Cerebellar nuclear complex (tissue), 1 donor: ENCODE measurements around the gene PTTG1.
"Not testable (repeated sequence)": the region's sequence is repeated elsewhere in the genome, so short reads cannot be mapped to it uniquely, and the experiment has no call there.

Experiments
- DNase-seq, 2 experiments: peaks; one replicate each; lab custom pipeline; 2025; lab: John Stamatoyannopoulos, UW

The PTTG1 gene

DNA sequence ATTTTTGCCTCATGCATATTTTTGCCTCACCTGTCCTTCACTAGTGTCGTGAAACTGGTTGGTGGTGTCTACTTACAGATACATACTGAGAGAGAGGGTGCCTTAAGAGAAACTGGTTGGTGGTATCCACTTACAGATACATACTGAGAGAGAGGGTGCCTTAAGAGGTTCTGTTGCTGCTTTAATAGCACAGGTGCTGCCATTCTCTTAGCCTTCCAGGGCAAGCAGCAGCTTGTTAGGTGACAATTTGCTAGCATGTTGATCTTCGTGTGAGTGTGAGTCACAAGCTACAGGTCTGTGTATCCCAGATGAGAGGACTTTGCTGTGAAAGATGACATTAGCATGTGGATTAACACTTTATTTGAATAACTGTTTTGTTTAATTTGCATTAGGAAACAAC lies 1.4 kb downstream of the PTTG1 start:
- no peak for DNase-seq

DNA sequence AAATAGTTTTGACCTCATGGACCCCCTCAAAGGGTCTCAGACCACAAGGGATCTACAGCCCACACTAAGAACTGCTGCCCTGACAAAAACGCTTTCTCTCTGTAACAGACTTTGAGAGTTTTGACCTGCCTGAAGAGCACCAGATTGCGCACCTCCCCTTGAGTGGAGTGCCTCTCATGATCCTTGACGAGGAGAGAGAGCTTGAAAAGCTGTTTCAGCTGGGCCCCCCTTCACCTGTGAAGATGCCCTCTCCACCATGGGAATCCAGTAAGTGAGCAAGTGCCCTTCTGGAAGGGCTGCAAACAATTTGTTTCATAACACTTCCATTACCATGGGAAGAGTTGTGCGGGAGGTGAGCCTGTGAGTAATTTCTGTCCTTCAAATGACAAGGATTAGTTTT lies 6.0 kb downstream of the PTTG1 start:
- DNase-seq = no peak

DNA sequence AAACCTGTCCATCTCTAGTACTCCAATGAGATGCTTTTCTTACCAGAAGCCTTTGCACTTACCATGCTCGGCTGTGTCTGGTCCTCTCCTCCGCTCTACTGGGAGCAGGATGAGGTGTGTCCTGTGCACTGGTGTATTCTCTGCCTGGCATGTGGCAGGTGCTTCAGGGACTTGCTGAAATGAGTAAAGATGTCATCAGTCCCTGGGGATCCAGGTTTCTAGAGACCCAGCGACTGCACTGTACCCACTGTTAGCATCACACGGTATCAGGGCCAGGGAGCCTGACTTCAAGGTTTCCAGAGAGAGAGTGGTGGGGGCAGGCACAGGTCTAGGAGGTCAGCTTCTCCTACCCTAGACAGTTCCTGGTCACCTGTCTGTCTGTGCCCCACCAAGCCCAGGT lies 10.5 kb downstream of the PTTG1 start:
- DNase-seq = no peak

DNA sequence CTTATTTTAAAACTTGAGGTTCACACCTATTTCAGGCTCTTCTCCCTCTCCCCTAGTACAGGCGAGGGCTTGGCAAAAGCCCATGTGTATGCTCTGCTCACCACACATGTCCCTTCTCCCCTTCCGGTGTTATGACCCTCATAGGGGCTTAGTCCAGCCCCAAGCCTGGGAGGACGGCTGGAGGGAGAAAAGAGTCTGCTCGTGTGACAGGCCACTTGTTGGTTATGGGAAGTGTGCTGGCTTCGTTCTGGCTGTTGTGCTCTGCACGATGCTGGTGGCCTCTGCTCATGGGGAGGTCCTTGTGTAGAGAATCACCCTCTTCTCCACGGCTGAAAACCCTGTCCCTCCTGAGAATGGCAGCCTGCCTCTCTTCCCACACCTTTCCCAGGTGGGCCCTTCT lies 11.1 kb downstream of the PTTG1 start:
- no peak for DNase-seq

DNA sequence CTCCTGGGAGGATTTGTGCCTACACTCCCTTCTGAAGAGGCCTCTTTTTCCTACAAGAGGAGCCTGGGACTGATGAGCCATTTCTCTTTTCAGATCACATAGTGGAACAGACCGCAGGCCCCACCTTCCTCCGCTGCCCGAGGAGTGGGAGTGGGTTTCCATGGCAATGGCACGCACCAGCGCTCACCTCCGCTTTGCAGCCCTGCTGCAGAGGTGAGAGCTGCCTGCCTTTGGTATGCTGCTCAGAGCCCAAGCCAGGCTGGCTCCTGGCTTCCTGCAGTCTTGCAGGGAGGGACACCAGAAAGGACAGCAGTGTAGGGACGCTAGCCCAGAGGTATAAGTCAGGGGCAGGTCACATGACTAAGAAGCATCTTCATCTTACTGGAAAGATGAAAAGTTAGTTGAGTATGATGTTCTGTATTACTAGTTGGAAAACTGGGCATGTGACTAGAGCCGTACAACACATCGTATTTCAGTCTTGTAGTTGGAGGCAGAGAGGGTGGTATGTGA lies 12.4 kb downstream of the PTTG1 start:
- no peak for DNase-seq

DNA sequence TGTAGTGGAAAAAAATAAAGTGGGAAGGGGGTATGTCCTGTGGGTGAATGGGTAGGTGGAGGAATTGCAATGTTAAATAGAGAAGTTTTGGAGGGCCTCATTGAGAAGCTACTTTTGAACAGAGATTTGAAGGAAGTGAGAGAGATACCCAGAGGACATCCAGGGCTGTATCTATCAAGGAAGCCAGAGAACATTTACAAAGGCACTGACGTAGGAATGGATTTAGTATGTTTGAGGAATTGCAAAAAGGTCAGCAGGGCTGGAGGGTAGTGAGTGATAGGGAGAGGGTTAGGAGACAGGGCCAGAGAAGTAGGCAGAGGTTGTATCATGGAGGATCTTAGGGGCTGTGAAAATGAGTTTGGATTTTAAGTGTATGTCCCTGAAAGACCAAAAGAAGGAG lies 13.9 kb downstream of the PTTG1 start:
- no peak for DNase-seq

DNA sequence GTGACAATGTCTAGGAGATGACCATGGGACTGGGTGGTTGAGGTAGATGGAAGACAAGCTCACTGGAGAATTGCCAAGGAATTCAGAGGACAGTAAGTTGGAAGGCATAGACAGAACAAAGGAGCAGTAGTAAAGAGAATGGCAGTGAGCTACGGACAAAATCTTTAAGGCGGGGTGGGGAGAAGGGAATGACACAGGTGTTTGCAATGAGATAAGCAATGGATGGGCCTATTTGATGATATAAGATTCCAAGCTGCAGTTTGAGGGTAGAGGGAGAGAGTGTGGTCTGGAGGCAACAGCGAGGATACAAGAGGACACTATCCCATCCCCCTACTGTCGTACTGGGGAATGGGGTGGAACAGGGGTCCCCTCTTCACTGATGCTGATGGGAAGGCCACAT lies 14.4 kb downstream of the PTTG1 start:
- DNase-seq = no peak

DNA sequence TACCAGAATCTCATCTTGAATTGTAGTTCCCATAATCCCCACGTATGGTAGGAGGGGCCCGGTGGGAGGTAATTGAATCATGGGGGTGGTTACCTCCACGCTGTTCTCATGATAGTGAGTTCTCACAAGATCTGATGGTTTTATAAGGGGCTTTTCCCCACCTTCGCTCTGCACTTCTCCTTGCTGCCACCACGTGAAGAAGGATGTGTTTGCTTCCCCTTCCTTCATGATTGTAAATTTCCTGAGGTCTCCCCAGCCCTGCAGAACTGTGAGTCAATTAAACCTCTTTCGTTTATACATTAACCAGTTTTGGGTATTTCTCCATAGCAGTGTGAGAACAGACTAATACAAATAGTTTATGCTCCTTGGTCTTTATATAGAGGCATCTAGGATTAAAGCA lies 15.0 kb downstream of the PTTG1 start:
- not testable (repeated sequence) for DNase-seq

DNA sequence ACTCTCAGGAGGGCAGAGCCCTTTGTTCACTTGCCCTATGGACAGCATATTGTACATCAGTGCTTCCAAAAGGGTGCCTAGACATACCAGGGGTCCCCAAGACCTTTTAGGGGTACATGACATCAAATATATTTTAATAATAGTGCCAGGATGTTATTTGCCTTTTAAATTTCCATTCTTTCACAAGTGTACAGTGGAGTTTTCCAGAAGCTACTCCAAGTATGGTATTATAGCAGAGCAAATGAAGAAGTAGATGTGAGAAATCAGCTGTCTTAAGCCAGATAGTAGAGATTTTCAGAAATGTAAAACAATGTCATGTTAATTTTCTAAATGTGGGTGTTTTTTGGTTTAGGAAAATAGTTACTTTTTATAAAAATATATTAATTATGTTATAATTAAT lies 15.6 kb downstream of the PTTG1 start:
- DNase-seq = no peak

DNA sequence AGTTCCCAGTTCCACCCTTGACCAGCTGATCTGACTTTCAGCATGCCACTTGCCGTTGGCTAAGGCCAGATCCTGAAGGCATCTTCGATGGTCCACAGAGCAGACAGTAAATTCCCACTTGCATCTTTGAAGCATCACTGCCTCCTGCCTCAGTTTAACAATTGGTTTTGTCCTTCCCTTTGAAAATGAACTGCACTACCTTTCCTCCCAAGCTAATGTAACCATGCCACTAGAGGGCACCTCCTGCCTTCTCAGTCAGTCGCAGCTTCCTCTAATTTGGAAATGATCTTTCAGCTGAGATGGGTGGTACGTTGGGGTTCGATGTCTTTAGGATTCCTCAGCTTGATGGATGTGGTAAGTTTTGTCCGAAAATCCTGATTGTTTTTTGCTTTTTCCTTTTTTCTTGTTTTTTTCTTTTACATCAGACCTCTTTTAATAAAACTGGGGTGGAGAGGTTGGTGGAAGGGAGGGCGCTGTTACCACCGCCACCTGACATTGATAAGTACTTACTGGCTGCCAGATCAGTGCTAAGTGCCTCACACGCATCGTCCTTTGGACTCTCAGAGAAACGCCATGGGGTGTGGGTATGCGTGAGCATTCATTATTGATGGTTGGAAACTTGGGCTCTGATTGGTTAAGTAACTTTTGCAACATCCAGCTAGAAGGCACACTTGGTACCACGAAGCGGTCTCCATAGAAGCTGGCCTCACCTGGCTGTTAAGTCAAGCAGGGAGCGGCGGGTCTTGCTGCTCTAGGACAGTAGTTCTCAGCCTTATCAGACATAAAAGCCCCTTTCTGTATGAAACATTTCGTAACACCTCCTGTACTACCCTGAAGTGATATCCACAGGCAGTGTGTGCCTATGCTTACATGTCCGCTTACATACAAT lies 16.9 kb downstream of the PTTG1 start:
- DNase-seq = peak in 1 of 2 experiments; percentile 55

DNA sequence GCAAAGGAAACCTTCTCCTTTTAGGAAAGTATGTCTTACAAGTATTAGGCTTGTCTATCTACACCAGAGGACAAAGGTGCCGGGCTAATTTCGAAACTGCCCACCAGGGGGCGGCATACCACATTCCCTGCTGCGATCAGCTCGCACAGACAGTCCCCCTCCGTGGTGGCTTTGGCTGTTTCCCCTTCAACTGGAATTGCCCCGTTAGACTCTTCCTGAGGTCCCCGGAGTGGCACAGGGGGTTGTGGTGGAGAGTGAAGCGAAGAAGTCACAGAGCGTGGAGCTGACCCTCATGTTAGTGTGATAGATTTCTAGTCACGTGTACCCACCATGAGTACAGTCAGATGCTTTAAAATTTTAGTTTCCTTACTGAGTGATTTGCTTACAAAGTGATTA lies 17.5 kb downstream of the PTTG1 start:
- peak in 1 of 2 experiments; percentile 54 for DNase-seq

DNA sequence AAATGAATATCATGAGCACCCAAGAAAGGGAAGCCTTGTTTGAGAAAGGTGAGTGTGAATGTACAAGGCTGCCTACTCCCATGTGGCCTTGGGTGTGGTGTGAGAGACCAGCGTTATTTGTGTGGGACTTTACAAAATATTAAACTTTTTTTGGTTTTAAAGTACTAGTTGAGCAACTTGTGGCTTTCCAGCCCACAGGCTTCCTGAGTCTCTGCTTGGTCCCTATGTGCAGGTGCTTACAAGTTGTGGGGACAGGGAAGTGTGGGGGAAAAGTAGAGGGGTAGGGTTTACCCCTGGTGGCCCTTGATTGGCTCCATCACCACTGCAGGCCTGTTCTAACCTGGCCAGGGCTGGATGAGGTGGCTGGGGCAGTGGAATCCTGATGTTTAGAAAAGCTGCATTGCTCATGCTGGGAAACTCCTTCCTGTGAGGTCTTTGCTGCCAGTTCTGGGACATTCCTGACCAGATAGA lies 19.7 kb downstream of the PTTG1 start:
- DNase-seq = no peak

DNA sequence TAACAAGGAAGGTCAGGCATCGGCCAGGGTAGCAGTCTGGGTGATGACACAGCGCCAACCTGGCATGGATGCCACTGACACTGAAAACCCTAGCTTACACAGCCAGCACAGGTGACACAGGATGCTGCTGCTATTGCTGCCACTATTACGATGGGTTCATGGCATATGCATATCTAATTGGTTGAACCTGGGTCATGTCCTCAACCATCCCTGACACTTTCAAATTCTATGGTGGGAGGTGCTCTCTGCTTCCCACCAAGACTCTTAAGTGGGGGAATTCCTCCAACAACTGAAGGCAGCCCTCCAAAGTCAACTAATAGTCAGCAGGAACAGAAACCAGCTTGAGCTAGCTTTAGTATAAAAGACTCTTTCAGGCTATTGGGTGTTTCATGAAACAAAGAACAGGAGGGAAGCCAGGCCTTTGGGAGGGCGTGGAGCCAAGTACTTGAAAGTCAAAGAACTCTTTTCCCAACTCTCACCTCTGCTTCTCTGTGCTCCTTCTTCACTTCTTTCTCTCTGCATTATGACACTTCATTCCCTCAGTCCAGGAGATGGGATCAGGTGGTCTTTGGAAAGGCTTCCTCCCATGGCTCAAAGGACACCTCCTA lies 21.3 kb downstream of the PTTG1 start:
- no peak for DNase-seq

DNA sequence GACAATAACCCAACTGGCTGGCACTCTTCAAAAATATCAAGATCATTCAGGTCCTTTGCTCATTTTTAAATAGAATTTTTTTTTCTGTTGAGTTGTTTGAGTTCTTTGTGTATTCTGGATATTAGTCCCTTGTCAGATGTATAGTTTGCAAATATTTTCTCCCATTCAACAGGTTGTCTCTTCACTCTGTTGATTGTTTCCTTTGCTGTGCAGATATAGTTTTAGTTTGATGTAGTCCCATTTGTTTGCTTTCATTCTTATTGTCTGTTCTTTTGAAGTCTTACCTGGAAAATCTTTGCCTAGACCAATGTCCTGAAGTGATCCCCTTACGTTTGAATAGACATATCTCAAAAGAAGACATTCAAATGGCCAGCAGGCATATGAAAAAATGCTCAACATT lies 22.8 kb downstream of the PTTG1 start:
- no peak for DNase-seq

DNA sequence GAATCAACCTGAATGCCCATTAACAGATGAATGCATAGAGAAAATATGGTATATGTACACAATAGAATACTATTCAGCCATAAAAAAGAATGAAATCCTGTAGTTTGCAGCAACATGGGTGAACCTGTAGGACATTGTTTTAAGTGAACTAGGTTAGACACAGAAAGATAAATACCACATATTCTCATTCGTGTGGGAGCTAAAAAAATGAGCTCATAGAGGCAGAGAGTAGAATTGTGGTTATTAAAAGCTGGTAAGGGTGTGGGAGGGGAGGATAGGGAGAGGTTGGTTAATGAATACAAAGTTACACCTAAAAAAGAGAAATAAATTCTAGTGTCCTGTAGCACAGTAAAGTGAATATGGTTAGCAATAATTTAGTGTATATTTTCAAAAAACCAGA lies 23.5 kb downstream of the PTTG1 start:
- DNase-seq = no peak

DNA sequence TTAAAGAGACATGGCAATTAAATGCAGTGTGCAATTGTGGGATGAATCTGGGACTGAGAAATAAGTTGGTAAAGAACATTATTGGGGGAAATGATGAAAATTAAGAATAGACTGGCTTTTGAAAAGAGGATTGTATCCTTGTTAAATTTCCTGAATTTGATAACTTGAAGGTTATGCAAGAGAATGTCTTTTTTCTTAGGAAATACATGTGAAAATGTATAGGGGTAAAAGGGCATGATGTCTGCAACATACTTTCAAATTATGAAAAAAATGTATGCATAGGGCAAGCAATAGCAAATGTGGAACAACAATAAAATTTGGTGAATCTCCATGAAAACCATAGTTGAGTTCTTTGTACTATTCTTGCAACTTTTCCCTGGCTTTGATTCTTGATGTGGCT lies 24.1 kb downstream of the PTTG1 start:
- DNase-seq = no peak

DNA sequence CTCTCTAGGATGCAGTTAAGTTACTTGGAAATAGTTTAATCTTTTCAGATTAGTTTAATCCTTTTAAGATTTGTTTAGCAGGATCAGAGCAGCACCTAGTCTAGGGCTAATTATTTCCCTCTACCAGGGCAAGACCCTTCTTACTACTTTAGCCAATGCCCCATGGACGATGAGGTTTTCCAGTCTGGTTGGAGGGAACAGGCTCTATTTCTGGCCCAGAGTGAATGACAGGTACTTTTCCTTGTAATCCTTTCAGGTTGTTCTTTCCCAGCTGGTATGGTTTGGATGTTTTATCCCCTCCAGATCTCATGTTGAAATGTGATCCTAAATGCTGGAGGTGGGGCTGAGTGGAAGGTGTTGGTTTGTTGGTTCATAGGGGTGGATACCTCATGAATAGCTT lies 27.2 kb downstream of the PTTG1 start:
- no peak for DNase-seq

DNA sequence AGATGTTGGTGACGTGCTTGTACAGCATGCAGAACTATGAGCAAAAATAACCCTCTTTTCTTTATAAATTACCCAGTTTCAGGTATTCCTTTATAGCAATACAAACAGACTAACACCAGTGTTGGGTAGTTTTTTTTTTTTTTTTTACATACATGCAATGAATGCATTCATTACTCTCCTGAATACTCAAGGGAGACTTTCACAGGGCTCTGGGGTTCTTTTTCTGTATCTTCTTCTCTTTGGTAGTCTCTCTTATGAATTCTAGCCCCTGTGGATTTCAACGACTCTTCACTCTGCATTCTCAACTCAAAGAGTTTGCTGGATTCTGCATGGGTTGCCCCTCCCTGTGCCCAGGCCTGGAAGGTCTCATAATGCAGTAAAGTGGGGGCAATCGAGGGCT lies 27.8 kb downstream of the PTTG1 start:
- DNase-seq = no peak

DNA sequence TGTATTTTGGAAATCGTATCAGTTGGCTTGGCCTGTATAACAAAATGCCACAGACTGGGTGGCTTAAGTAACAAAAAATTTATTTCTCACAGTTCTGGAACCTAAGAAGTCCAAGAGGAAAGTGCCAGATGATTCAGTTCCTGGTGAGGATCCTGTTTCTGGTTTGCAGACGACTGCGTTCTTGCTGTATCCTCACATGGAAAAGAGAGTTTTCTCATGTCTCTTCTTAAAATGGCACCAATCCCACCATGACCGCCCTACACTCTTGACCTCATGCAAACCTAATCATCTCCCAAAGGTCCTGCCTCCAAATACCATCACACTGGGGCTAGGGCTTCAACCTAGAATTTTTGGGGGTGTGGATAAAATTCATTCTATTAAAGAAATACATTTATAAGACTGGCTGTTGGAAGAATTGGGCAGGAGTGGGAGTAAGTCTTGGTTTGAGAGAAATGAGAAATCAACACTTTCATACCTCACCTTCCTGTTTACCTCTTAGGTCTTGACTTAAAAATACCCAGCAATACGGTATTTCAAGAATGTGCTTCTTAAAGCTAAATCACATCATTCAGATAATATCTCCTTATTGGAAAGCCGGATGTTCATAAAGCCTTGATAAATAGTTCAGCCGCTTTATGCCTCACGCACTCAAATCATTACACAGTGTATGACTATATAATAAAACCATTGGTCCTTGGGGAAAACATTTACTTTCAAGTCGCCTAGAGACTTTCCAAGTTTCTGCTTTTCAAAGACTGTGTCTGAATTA lies 28.7 kb downstream of the PTTG1 start:
- DNase-seq = no peak

DNA sequence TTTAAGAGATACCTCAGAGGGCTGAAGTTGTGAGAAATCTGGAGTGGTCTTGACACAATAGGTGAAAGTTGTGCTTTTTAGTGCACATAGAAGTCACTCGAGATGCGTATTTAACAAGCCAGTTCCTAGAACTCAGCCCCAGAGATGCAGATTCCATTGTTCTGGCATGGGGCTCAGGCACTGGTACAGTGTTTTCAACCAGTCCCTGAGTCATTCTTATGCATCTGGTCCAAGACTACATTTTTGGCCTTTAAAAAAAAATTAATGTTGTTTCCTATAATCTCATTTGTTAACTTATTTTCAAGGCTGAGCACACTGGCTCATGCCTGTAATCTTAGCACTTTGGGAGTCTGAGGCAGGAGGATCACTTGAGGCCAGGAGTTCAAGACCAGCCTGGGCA lies 29.6 kb downstream of the PTTG1 start:
- no peak for DNase-seq

DNA sequence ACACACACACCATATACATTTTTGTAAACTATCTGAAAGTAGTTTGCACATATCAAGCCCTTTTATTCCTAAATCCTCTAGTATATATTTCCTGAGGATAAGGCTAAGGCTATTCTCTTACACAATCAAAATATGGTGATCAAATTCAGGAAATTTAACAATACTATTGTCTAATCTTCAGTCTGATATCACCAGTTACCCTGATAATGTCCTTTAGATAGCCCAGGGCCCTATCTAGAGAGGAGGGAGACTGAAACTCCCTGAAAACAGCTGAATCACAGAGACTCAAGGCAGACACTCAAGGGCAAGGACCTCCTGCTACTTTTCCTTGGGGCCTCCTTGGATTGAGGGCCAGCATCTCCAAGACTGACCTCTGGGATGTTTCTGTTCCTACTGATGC lies 30.4 kb downstream of the PTTG1 start:
- DNase-seq = no peak

DNA sequence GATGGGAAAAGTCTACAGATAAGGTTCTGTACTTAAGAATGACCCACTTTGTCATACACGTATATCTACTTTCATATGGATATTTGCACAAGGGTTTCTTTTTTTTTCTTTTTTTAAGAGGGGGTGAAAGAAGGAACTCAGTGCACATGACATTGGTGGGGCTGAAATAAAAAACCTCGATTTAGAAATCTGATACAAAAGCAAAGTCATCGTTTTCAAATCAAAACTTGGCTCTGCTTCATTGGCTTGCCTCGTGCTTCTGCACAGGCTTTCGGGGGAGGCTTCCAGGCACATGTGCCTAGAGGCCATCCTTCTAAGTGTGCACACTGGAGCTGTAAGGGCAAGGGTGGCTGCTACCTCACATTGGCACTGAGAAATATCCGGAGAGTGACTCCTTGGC lies 31.1 kb downstream of the PTTG1 start:
- DNase-seq = no peak

DNA sequence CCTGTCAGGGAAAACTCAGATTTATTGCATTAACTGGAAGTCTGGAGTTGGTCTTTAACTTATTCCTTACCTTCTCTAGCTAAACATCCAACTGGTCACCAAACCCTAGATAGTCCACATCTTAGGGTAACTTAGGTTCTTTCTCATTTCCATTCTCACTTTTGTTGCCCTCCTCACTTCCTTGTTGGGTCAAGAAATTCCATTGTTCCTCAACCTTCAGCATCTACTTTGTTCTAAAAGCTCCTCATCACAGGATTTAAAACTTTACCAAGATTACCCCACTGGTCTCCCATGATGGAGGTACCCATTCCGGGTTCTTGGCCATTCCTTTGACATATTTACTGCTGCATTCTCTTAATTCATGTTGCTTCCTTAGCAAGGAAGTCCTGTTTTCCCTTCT lies 32.1 kb downstream of the PTTG1 start:
- DNase-seq = no peak
